Subcutaneous adipose tissue (tissue), 4 donors: Measurements from ENCODE around the gene CLRN1. TPM values are rescaled to one million over a fixed set of nuclear protein-coding genes. Genes with fewer than 3 reads are reported as not detected.

Experiments
- CTCF ChIP-seq: fragments of 450-650 bp; IDR thresholded peaks from one replicate; pipeline ENCODE4 v1.5.1; 2016; ENCODE audit warnings: low read depth, mild to moderate bottlenecking, control low read depth, antibody characterized with exemption, moderate library complexity
- total RNA-seq, 4 donors: library from RNA; depleted of rRNA; stranded (reverse); fragments of >200 nt; gene quantifications; one replicate each; pipeline ENCODE4 v1.1.0, GENCODE V29; 2016

CLRN1 gene
- total RNA-seq, 4 donors from 2014 or later, result not detected

GRCh38 chr3:150931745-150932144, 40.8 kb downstream of the CLRN1 start:
- no peak for TF ChIP-seq CTCF

- TF ChIP-seq CTCF, result no peak
These were observed 41.7 kb downstream of the CLRN1 start for GRCh38 chr3:150930839-150931238.

GRCh38 chr3:150928234-150928633, 44.3 kb downstream of the CLRN1 start:
- TF ChIP-seq CTCF, result no peak

- TF ChIP-seq CTCF, result no peak
These were observed 46.2 kb downstream of the CLRN1 start for GRCh38 chr3:150926328-150926727.

GRCh38 chr3:150925751-150926201, 46.8 kb downstream of the CLRN1 start:
- no peak for TF ChIP-seq CTCF

- TF ChIP-seq CTCF, result no peak
These were observed 49.9 kb downstream of the CLRN1 start for GRCh38 chr3:150922611-150923010.

- TF ChIP-seq CTCF, result no peak
These were observed 51.3 kb downstream of the CLRN1 start for GRCh38 chr3:150921209-150921608.
